Progenitor cell of endocrine pancreas (in vitro differentiated cells): Measurements from ENCODE around the gene VWA8. TPM values are rescaled to one million over a fixed set of nuclear protein-coding genes. Genes with fewer than 3 reads are reported as not detected.

ENCODE experiments used
- DNase-seq: peaks from one replicate; pipeline ENCODE4 v3.0.0; 2021; ENCODE audit warnings: low spot score; ENCODE audit not compliant: unreplicated experiment
- H3K27ac Mint-ChIP-seq: 2 replicates; pipeline ENCODE4 v1.8.0; 2021; ENCODE audit warnings: mild to moderate bottlenecking, moderate library complexity, mixed read lengths
- H3K27me3 Mint-ChIP-seq: 2 replicates; pipeline ENCODE4 v1.8.0; 2021; ENCODE audit warnings: mixed read lengths
- H3K36me3 Mint-ChIP-seq: 2 replicates; pipeline ENCODE4 v1.8.0; 2022; ENCODE audit warnings: mixed read lengths; ENCODE audit not compliant: insufficient read depth
- H3K4me1 Mint-ChIP-seq: 2 replicates; pipeline ENCODE4 v1.8.0; 2021; ENCODE audit warnings: low read depth, mixed read lengths
- H3K4me3 Mint-ChIP-seq: 2 replicates; pipeline ENCODE4 v1.8.0; 2021; ENCODE audit warnings: low read depth, mild to moderate bottlenecking, moderate library complexity, mixed read lengths
- H3K9me3 Mint-ChIP-seq: 2 replicates; pipeline ENCODE4 v1.8.0; 2021; ENCODE audit warnings: low read depth, mixed read lengths
- total RNA-seq: library from RNA; stranded (reverse); gene quantifications from 2 replicates; pipeline ENCODE4 v1.2.1, GENCODE V29; 2021
- TF ChIP-seq, protein P1 (sequence below): fragments of 200-600 bp; sonication (generic); IDR thresholded peaks from one replicate; pipeline ENCODE4 v1.5.0; 2021; ENCODE audit warnings: antibody characterized with exemption, mild to moderate bottlenecking; ENCODE audit not compliant: unreplicated experiment

VWA8 gene
- total RNA-seq, 1 donor from 2014 or later = 24.1 TPM

DNA sequence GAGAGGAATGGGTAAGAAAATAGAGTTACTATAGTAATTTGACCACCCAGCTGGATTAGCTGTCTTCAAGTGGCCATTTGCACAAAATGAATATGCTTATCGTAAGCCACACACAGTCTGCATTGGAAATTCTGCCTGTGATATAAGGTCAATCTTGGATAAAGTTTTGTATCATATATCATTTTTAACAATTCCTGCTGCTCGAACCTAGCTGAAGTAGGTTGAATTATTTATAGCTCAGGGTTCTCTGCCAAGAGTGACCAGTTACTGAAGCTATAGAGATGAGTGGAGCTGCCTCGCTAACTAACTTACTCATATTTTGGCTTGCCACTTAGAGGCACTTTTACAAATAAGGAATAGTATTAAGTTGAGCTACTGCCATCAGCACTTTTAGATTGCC lies 282.7 kb downstream of the VWA8 start:
- no peaks in the 10 kb centered on the region for H3K4me1 Mint-ChIP-seq
- H3K4me3 Mint-ChIP-seq = no peak overlapping the region
- H3K27me3 Mint-ChIP-seq = no peaks in the 10 kb centered on the region

DNA sequence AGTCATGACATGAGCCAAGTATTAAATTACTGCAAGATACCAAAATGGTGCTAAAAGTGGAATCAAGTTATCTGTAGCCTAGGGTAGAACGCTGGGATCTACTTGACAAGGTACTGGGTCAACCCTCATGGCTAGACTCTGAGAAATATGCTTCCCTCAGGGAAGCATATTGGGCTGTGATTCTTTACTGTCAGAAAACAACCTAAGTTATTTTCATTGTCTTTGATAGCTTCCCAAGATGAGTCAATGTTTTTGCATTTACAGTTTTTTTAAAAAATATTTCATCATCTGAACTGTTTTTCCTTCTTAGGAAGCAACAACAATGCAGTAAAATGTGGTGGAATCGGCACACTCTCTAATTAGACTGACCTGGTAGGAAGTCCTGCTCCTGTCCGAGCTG lies 285.6 kb downstream of the VWA8 start:
- peaks cover 1% of the 10 kb centered on the region for H3K36me3 Mint-ChIP-seq
- H3K27me3 Mint-ChIP-seq = no peaks in the 10 kb centered on the region
- H3K27ac Mint-ChIP-seq = no peak overlapping the region
- DNase-seq = no peak
- TF ChIP-seq, protein P1, sequence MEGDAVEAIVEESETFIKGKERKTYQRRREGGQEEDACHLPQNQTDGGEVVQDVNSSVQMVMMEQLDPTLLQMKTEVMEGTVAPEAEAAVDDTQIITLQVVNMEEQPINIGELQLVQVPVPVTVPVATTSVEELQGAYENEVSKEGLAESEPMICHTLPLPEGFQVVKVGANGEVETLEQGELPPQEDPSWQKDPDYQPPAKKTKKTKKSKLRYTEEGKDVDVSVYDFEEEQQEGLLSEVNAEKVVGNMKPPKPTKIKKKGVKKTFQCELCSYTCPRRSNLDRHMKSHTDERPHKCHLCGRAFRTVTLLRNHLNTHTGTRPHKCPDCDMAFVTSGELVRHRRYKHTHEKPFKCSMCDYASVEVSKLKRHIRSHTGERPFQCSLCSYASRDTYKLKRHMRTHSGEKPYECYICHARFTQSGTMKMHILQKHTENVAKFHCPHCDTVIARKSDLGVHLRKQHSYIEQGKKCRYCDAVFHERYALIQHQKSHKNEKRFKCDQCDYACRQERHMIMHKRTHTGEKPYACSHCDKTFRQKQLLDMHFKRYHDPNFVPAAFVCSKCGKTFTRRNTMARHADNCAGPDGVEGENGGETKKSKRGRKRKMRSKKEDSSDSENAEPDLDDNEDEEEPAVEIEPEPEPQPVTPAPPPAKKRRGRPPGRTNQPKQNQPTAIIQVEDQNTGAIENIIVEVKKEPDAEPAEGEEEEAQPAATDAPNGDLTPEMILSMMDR = no peak
- no peak overlapping the region for H3K4me3 Mint-ChIP-seq
- no peaks in the 10 kb centered on the region for H3K4me1 Mint-ChIP-seq
- H3K9me3 Mint-ChIP-seq = no peaks in the 10 kb centered on the region

More for the DNA sequence above, 282.7 kb downstream of the VWA8 start:
- TF ChIP-seq, protein P1 = no peak
- Mint-ChIP-seq H3K27ac (no peak overlapping the region), H3K36me3 (peaks cover 7% of the 10 kb centered on the region), H3K9me3 (no peaks in the 10 kb centered on the region)
- no peak for DNase-seq

DNA sequence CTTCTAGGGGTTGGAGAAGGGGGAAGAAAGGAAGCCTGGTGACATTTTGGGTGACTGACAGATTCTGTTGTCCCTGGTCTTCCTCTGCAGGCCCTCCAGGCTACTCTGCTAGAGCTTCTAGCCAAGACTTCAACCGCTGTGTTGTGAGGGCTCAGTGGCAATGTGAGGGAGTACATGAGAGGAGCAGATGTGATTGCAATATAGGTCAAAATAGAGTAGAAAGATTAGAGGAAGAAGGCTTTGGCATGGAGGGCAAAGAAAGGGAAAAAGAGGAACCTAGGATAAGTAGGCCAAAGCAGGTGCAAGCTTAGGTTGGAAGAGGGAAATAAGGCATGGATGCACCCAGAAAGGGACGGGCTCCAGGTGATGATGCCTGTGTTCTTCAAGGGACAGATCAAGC lies 286.7 kb downstream of the VWA8 start:
- no peak for DNase-seq
- Mint-ChIP-seq H3K4me3 (no peak overlapping the region), H3K9me3 (no peaks in the 10 kb centered on the region), H3K27ac (no peak overlapping the region), H3K27me3 (no peaks in the 10 kb centered on the region), H3K36me3 (peaks cover 1% of the 10 kb centered on the region), H3K4me1 (no peaks in the 10 kb centered on the region)
- TF ChIP-seq, protein P1 = no peak

DNA sequence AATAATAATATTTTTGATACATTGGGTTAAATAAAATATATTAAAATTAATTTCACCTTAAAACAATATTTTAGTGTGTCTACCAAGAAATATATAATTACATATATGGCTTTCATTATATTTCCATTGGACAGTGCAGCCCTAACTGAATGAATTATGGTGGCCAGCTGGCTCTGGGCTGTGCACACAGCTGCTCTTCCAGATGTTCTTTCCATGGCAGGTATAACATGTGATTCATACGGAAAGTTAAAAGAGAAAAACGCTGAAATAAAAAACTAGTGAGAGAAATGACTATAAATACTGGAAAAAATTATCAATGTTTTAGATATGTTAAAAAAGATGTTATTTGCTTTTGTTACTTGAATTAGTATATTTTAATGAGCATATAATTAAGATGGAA lies 287.3 kb downstream of the VWA8 start:
- Mint-ChIP-seq H3K27ac (no peak overlapping the region), H3K9me3 (no peaks in the 10 kb centered on the region), H3K4me3 (no peak overlapping the region), H3K36me3 (peaks cover 1% of the 10 kb centered on the region), H3K27me3 (no peaks in the 10 kb centered on the region), H3K4me1 (no peaks in the 10 kb centered on the region)
- DNase-seq = no peak
- TF ChIP-seq, protein P1 = no peak

DNA sequence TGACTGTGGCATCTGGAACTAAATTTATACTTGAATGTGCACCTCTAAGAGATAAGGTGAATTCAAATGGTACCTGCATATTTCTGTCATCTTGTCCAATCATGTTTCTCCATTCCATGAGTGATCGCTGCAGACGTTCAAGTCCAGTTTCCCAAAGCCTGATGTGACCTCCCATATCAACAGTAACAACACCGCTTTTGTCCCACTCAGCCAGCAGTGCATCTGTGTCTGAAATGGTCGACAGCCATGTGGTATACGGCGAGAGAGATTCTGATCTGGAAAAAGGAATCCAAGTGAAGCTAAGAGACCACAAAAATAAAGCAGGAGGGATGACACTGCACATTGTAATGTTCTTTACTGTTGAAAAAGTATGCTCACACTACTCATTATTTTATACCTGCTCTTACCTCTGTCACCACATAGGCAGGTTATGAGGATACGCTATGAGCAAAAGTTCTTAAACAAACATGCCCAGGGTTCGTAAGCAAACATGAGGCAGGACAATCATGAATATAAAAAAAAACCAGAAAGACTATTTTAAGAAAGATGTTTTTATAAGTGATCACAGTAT lies 290.0 kb downstream of the VWA8 start:
- H3K4me1 Mint-ChIP-seq = peaks cover 1% of the 10 kb centered on the region
- no peak overlapping the region for H3K27ac Mint-ChIP-seq
- H3K9me3 Mint-ChIP-seq = no peaks in the 10 kb centered on the region

More for the DNA sequence above, 290.0 kb downstream of the VWA8 start:
- Mint-ChIP-seq H3K36me3 (peaks cover 1% of the 10 kb centered on the region), H3K4me3 (no peak overlapping the region), H3K27me3 (no peaks in the 10 kb centered on the region)
- DNase-seq = no peak
- TF ChIP-seq, protein P1 = no peak
